ENCODE measurements around the gene COL1A2. TPM values are rescaled to one million over a fixed set of nuclear protein-coding genes. Genes with fewer than 3 reads are reported as not detected.

COL1A2 gene
- total RNA-seq, 1 experiment from 2014 or later, result 81.2 TPM

DNA sequence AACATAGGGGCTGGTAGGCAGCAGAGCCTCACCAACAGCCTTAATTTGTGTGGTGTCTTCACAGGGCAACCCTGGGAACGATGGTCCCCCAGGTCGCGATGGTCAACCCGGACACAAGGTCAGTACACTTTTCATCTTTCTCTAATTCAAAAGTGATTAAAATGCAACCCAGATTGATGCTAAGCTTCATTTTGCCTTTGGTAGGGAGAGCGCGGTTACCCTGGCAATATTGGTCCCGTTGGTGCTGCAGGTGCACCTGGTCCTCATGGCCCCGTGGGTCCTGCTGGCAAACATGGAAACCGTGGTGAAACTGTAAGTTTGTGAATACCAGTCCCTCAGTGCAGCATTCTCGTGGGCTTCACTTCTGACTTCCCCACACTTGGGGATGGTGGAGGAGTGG lies 30.9 kb downstream of the COL1A2 start:
- TF ChIP-seq, protein P1, sequence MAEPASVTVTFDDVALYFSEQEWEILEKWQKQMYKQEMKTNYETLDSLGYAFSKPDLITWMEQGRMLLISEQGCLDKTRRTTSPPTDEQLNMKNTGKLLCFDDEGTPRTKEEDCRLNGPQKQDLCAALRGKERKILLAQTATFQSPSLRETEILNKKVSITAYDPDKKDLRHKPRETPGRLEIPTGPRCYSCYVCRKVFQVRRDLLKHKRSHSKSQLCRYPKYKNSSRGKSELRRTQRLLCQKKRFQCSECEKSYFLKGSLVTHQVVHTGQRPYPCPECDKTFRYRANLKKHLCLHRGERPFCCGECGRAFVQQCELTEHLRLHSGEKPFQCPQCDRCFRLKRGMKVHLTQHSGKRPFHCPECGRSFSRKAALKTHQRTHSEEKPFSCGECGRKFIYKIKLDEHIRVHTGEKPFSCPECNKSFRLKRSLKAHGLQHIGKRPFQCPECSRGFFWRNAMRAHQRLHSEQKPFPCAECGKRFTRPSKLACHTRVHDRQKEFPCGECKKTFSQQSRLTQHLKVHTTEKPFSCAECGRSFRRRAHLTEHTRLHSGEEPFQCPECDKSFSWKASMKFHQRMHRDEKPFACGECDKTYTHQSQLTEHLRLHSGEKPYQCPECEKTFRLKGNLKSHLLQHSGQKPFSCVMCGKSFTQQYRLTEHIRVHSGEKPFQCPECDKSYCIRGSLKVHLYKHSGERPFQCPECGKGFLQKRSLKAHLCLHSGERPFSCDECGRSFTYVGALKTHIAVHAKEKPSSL (CRISPR knock-in tag; conservative IDR thresholded peaks at IDR 0.05), result no peak
- no peak for TF ChIP-seq FOXK1 (CRISPR knock-in tag; IDR thresholded peaks at IDR 0.05)
- TF ChIP-seq FOXJ3 (CRISPR knock-in tag; IDR thresholded peaks at IDR 0.05; ENCODE audit: borderline replicate concordance), result no peak
- TF ChIP-seq NR1H2 (CRISPR knock-in tag; IDR thresholded peaks at IDR 0.05), result no peak
- no peak for TF ChIP-seq ZNF232 (CRISPR knock-in tag; IDR thresholded peaks at IDR 0.05)
- no peak for TF ChIP-seq ZNF416 (CRISPR knock-in tag; IDR thresholded peaks at IDR 0.05)
- no peak for TF ChIP-seq TP53 (CRISPR knock-in tag; IDR thresholded peaks at IDR 0.05)
- no peak for TF ChIP-seq GRHL2 (CRISPR knock-in tag; IDR thresholded peaks at IDR 0.05; ENCODE audit: insufficient replicate concordance, severe bottlenecking)
- TF ChIP-seq SMAD4 (CRISPR knock-in tag; IDR thresholded peaks at IDR 0.05), result no peak
- TF ChIP-seq, protein P2, sequence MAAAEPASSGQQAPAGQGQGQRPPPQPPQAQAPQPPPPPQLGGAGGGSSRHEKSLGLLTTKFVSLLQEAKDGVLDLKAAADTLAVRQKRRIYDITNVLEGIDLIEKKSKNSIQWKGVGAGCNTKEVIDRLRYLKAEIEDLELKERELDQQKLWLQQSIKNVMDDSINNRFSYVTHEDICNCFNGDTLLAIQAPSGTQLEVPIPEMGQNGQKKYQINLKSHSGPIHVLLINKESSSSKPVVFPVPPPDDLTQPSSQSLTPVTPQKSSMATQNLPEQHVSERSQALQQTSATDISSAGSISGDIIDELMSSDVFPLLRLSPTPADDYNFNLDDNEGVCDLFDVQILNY (CRISPR knock-in tag; IDR thresholded peaks at IDR 0.05), result no peak
- no peak for TF ChIP-seq ZNF396 (CRISPR knock-in tag; IDR thresholded peaks at IDR 0.05; ENCODE audit: borderline replicate concordance)
- TF ChIP-seq SMAD3 (CRISPR knock-in tag; IDR thresholded peaks at IDR 0.05; ENCODE audit: borderline replicate concordance), result no peak
- TF ChIP-seq, protein P3, sequence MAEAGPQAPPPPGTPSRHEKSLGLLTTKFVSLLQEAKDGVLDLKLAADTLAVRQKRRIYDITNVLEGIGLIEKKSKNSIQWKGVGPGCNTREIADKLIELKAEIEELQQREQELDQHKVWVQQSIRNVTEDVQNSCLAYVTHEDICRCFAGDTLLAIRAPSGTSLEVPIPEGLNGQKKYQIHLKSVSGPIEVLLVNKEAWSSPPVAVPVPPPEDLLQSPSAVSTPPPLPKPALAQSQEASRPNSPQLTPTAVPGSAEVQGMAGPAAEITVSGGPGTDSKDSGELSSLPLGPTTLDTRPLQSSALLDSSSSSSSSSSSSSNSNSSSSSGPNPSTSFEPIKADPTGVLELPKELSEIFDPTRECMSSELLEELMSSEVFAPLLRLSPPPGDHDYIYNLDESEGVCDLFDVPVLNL (CRISPR knock-in tag; IDR thresholded peaks at IDR 0.05; ENCODE audit: borderline replicate concordance, low read depth), result no peak
- no peak for TF ChIP-seq ZNF263 (CRISPR knock-in tag; IDR thresholded peaks at IDR 0.05; ENCODE audit: low read depth)
- no peak for TF ChIP-seq ZNF671 (CRISPR knock-in tag; IDR thresholded peaks at IDR 0.05)
- TF ChIP-seq, protein P4, sequence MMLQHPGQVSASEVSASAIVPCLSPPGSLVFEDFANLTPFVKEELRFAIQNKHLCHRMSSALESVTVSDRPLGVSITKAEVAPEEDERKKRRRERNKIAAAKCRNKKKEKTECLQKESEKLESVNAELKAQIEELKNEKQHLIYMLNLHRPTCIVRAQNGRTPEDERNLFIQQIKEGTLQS (CRISPR knock-in tag; conservative IDR thresholded peaks at IDR 0.05), result no peak
- TF ChIP-seq, protein P5, sequence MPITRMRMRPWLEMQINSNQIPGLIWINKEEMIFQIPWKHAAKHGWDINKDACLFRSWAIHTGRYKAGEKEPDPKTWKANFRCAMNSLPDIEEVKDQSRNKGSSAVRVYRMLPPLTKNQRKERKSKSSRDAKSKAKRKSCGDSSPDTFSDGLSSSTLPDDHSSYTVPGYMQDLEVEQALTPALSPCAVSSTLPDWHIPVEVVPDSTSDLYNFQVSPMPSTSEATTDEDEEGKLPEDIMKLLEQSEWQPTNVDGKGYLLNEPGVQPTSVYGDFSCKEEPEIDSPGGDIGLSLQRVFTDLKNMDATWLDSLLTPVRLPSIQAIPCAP (CRISPR knock-in tag; IDR thresholded peaks at IDR 0.05), result no peak
- no peak for TF ChIP-seq NR3C1 (CRISPR knock-in tag; conservative IDR thresholded peaks at IDR 0.05; ENCODE audit: low read depth)
- TF ChIP-seq, protein P6, sequence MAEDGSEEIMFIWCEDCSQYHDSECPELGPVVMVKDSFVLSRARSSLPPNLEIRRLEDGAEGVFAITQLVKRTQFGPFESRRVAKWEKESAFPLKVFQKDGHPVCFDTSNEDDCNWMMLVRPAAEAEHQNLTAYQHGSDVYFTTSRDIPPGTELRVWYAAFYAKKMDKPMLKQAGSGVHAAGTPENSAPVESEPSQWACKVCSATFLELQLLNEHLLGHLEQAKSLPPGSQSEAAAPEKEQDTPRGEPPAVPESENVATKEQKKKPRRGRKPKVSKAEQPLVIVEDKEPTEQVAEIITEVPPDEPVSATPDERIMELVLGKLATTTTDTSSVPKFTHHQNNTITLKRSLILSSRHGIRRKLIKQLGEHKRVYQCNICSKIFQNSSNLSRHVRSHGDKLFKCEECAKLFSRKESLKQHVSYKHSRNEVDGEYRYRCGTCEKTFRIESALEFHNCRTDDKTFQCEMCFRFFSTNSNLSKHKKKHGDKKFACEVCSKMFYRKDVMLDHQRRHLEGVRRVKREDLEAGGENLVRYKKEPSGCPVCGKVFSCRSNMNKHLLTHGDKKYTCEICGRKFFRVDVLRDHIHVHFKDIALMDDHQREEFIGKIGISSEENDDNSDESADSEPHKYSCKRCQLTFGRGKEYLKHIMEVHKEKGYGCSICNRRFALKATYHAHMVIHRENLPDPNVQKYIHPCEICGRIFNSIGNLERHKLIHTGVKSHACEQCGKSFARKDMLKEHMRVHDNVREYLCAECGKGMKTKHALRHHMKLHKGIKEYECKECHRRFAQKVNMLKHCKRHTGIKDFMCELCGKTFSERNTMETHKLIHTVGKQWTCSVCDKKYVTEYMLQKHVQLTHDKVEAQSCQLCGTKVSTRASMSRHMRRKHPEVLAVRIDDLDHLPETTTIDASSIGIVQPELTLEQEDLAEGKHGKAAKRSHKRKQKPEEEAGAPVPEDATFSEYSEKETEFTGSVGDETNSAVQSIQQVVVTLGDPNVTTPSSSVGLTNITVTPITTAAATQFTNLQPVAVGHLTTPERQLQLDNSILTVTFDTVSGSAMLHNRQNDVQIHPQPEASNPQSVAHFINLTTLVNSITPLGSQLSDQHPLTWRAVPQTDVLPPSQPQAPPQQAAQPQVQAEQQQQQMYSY (CRISPR knock-in tag; IDR thresholded peaks at IDR 0.05), result no peak
- DNase-seq (ENCODE audit: low spot score) (no peak), ATAC-seq (no peak)
- no peaks in the 10 kb centered on the region for H3K9me3 Mint-ChIP-seq
- no peak overlapping the region for H3K27ac Mint-ChIP-seq
- ChIA-PET POLR2A (no interaction called here), CTCF (no interaction called here)
- H3K36me3 Mint-ChIP-seq, result peaks cover 83% of the 10 kb centered on the region
- no peaks in the 10 kb centered on the region for H3K27me3 Mint-ChIP-seq (ENCODE audit: low read depth)
- no peaks in the 10 kb centered on the region for H3K4me1 Mint-ChIP-seq
- H3K4me3 Mint-ChIP-seq, result no peak overlapping the region

Data from WTC11 (cell line).